ENCODE data around the gene FDX2. TPM values are rescaled to one million over a fixed set of nuclear protein-coding genes. Genes with fewer than 3 reads are reported as not detected.

FDX2 gene
- total RNA-seq, 1 experiment from 2014 or later: 30.3 TPM

GRCh38 chr19:10332965-10333757, 17.3 kb upstream of the FDX2 start, which contains the start of gene RAVER1:
RAVER1 (minus strand) TSS chr19:10333529; CDS start chr19:10333507, 22 bp downstream.
- peak; percentile 98 for DNase-seq (ENCODE audit: unreplicated experiment)
- Mint-ChIP-seq H3K4me3 (ENCODE audit: unreplicated experiment) (peak within 1 kb of the TSS; percentile 95), H3K27ac (ENCODE audit: low read depth, unreplicated experiment) (peak within 1 kb of the TSS; percentile 89), H3K9me3 (ENCODE audit: unreplicated experiment) (no peaks in the 10 kb centered on the region), H3K27me3 (ENCODE audit: insufficient read depth, unreplicated experiment) (no peaks in the 10 kb centered on the region), H3K4me1 (ENCODE audit: insufficient read depth, unreplicated experiment) (no peaks in the 10 kb centered on the region), H3K36me3 (ENCODE audit: insufficient read depth, unreplicated experiment) (peaks cover 22% of the 10 kb centered on the region)
- BruUV-seq (replicated peaks): TSS peak; percentile 48
- CTCF ChIA-PET: interaction anchor here (0.6 to 2.1 kb wide), 4 partner anchors 13 to 143 kb away, joined by 3 to 14 read pairs (median 6); no protein-coding TSS in a partner anchor
- POLR2A ChIA-PET: interaction anchor here (0.7 to 3.5 kb wide), 21 partner anchors 8 to 520 kb away, joined by 3 to 51 read pairs (median 5); partner anchors contain the start of genes CDC37, FDX2, ICAM4 and ICAM5
- TF ChIP-seq CTCF (IDR thresholded peaks at IDR 0.05; ENCODE audit: unreplicated experiment): no peak
- intact Hi-C loops (cut with micrococcal nuclease): loop anchor here (2.0 to 5.0 kb wide), 2 partner anchors 44 to 49 kb away; partner anchors contain the start of genes ICAM5 and TYK2

GRCh38 chr19:10332158-10332964, 16.5 kb upstream of the FDX2 start:
- H3K27me3 Mint-ChIP-seq (ENCODE audit: insufficient read depth, unreplicated experiment): no peaks in the 10 kb centered on the region
- CTCF ChIA-PET: interaction anchor here (0.6 to 1.4 kb wide), 9 partner anchors 12 to 507 kb away, joined by 3 to 5 read pairs (median 3); partner anchors contain the start of gene ICAM1
- no TSS peak for BruUV-seq (replicated peaks)
- no peak for DNase-seq (ENCODE audit: unreplicated experiment)
- H3K27ac Mint-ChIP-seq (ENCODE audit: low read depth, unreplicated experiment): peak overlapping the region; percentile 89
- H3K36me3 Mint-ChIP-seq (ENCODE audit: insufficient read depth, unreplicated experiment): peaks cover 30% of the 10 kb centered on the region
- TF ChIP-seq CTCF (IDR thresholded peaks at IDR 0.05; ENCODE audit: unreplicated experiment): no peak
- H3K4me3 Mint-ChIP-seq (ENCODE audit: unreplicated experiment): peak overlapping the region; percentile 95
- no peaks in the 10 kb centered on the region for H3K9me3 Mint-ChIP-seq (ENCODE audit: unreplicated experiment)
- H3K4me1 Mint-ChIP-seq (ENCODE audit: insufficient read depth, unreplicated experiment): no peaks in the 10 kb centered on the region
- intact Hi-C loops (cut with micrococcal nuclease): loop anchor here (2.0 to 5.0 kb wide), 2 partner anchors 44 to 50 kb away; partner anchors contain the start of genes ICAM5 and TYK2
- POLR2A ChIA-PET: interaction anchor here (0.6 to 3.5 kb wide), 16 partner anchors 14 to 799 kb away, joined by 3 to 51 read pairs (median 6); partner anchors contain the start of genes CDC37, FDX2, ICAM4 and ICAM5

GRCh38 chr19:10329555-10329954, 13.7 kb upstream of the FDX2 start:
- Mint-ChIP-seq H3K4me3 (ENCODE audit: unreplicated experiment) (no peak overlapping the region), H3K36me3 (ENCODE audit: insufficient read depth, unreplicated experiment) (peaks cover 55% of the 10 kb centered on the region), H3K4me1 (ENCODE audit: insufficient read depth, unreplicated experiment) (no peaks in the 10 kb centered on the region), H3K9me3 (ENCODE audit: unreplicated experiment) (no peaks in the 10 kb centered on the region), H3K27me3 (ENCODE audit: insufficient read depth, unreplicated experiment) (no peaks in the 10 kb centered on the region), H3K27ac (ENCODE audit: low read depth, unreplicated experiment) (no peak overlapping the region)
- ChIA-PET CTCF (interaction anchor here (0.6 to 1.4 kb wide), 4 partner anchors 54 to 890 kb away, joined by 3 to 4 read pairs (median 4); no protein-coding TSS in a partner anchor), POLR2A (no interaction called here)
- BruUV-seq (replicated peaks): no TSS peak
- TF ChIP-seq CTCF (IDR thresholded peaks at IDR 0.05; ENCODE audit: unreplicated experiment): no peak
- no peak for DNase-seq (ENCODE audit: unreplicated experiment)
- intact Hi-C loops (cut with micrococcal nuclease): no loop called here

Measured in MCF 10A (cell line).